Endothelial cell of umbilical vein (primary cell): ENCODE results near the gene PDIA5. TPM values are rescaled to one million over a fixed set of nuclear protein-coding genes. Genes with fewer than 3 reads are reported as not detected.

ENCODE experiments used
- BruUV-seq: library from RNA; stranded (reverse); fragments of 400-500 nt; replicated peaks from 2 replicates; lab custom pipeline; 2021; lab: Mats Ljungman, UMichigan
- CTCF ChIA-PET: fragments of 300-600, 350-600 bp; sonication (Branson Sonifier 250); formaldehyde crosslinking; loops from one replicate; lab custom pipeline; 2021; ENCODE audit warnings: antibody characterized with exemption, inconsistent platforms; lab: Charles Lee
- POLR2A ChIA-PET: fragments of 300-600, 350-600 bp; sonication (Branson Sonifier 250); formaldehyde crosslinking; loops from one replicate; lab custom pipeline; 2021; ENCODE audit warnings: antibody characterized with exemption, inconsistent platforms; lab: Charles Lee
- DNase-seq: peaks from one replicate; pipeline ENCODE4 v3.0.0-alpha.2; 2011; ENCODE audit warnings: low read depth, low spot score
- FAIRE-seq: peaks from 2 replicates; lab custom pipeline; 2011; peaks lifted over from hg19 to GRCh38; lab: Jason Lieb, UNC
- H2AFZ ChIP-seq: 2 replicates; pipeline ENCODE4 v1.6.0; 2012; ENCODE audit warnings: low read depth, low read length, control low read depth, inconsistent platforms
- H3K27ac ChIP-seq: 2 replicates; pipeline ENCODE4 v1.5.1; 2011; ENCODE audit warnings: low read depth, mild to moderate bottlenecking, control low read depth, low read length, moderate library complexity; ENCODE audit not compliant: insufficient read depth
- H3K27me3 ChIP-seq, 2 experiments: 2 replicates each; pipeline versions ENCODE4 v1.6.0 to v1.6.1; 2011; ENCODE audit warnings: low read length in 2 of 2, mixed read lengths in 1 of 2; ENCODE audit not compliant: control insufficient read depth in 2 of 2, insufficient read depth in 2 of 2
- H3K36me3 ChIP-seq, 2 experiments: 2 replicates in 1 of 2; 3 replicates in 1 of 2; pipeline ENCODE4 v1.5.1; 2011; ENCODE audit warnings: low read length in 2 of 2, mild to moderate bottlenecking in 1 of 2, moderate library complexity in 1 of 2; ENCODE audit not compliant: control insufficient read depth in 2 of 2, insufficient read depth in 2 of 2; ENCODE audit errors: extremely low read depth in 1 of 2
- H3K4me1 ChIP-seq: 3 replicates; pipeline ENCODE4 v1.5.1; 2011; ENCODE audit warnings: mild to moderate bottlenecking, low read length; ENCODE audit not compliant: control insufficient read depth, insufficient read depth; ENCODE audit errors: extremely low read depth
- H3K4me2 ChIP-seq: 2 replicates; pipeline ENCODE4 v1.6.1; 2011; ENCODE audit warnings: low read length, control low read depth, mixed read lengths; ENCODE audit not compliant: insufficient read depth
- H3K4me3 ChIP-seq, 3 experiments: fragments of 200-600 bp in 1 of 3; sonication (generic), shearing (Covaris generic) in 1 of 3; replicated peaks in 1 of 3; 2 replicates each; pipeline ENCODE4 v1.5.1; 2011 to 2016; ENCODE audit warnings: control low read depth in 3 of 3, low read length in 3 of 3, mild to moderate bottlenecking in 2 of 3, inconsistent platforms in 1 of 3, low read depth in 1 of 3, moderate library complexity in 1 of 3; ENCODE audit not compliant: insufficient read depth in 1 of 3
- H3K79me2 ChIP-seq: 2 replicates; pipeline ENCODE4 v1.6.0; 2012; ENCODE audit warnings: low read length, inconsistent platforms; ENCODE audit not compliant: control insufficient read depth, insufficient read depth
- H3K9ac ChIP-seq: replicated peaks from 2 replicates; pipeline ENCODE3; 2011; ENCODE audit warnings: low read length, control low read depth; ENCODE audit not compliant: insufficient read depth; ENCODE audit errors: extremely low read depth
- H3K9me1 ChIP-seq: replicated peaks from 3 replicates; pipeline ENCODE4 v1.6.0; 2011; ENCODE audit warnings: mild to moderate bottlenecking, low read length; ENCODE audit not compliant: control insufficient read depth, insufficient read depth; ENCODE audit errors: extremely low read depth
- H3K9me3 ChIP-seq: replicated peaks from 2 replicates; pipeline ENCODE4 v1.5.1; 2012; ENCODE audit warnings: low read length, inconsistent platforms; ENCODE audit not compliant: control insufficient read depth, insufficient read depth
- H4K20me1 ChIP-seq: replicated peaks from 2 replicates; pipeline ENCODE3; 2011; ENCODE audit warnings: mild to moderate bottlenecking, low read length; ENCODE audit not compliant: control insufficient read depth, insufficient read depth; ENCODE audit errors: extremely low read depth
- EZH2 ChIP-seq: IDR thresholded peaks from 2 replicates; pipeline ENCODE4 v1.6.1; 2012; ENCODE audit warnings: borderline replicate concordance, low read depth, mild to moderate bottlenecking, moderate library complexity, low read length, inconsistent platforms; ENCODE audit not compliant: severe bottlenecking
- FOS ChIP-seq: IDR thresholded peaks from 2 replicates; pipeline ENCODE4 v1.6.1; 2011; ENCODE audit warnings: mild to moderate bottlenecking, low read length, moderate library complexity, borderline replicate concordance; ENCODE audit not compliant: insufficient read depth
- GATA2 ChIP-seq: IDR thresholded peaks from 2 replicates; pipeline ENCODE4 v1.7.0; 2011; ENCODE audit warnings: low read depth, mild to moderate bottlenecking, moderate library complexity, mixed read lengths, low read length; ENCODE audit not compliant: insufficient read length, insufficient read depth
- JUN ChIP-seq: IDR thresholded peaks from 2 replicates; pipeline ENCODE4 v1.6.1; 2011; ENCODE audit warnings: borderline replicate concordance, low read depth; ENCODE audit not compliant: insufficient read length, insufficient read depth
- MYC ChIP-seq: IDR thresholded peaks from one replicate; pipeline ENCODE4 v1.6.1; 2011; ENCODE audit warnings: mild to moderate bottlenecking, low read depth, low read length
- POLR2A ChIP-seq: IDR thresholded peaks from 2 replicates; pipeline ENCODE4 v1.6.1; 2012; ENCODE audit warnings: low read depth, mild to moderate bottlenecking, control low read depth, low read length
- POLR2AphosphoS5 ChIP-seq: IDR thresholded peaks from 2 replicates; pipeline ENCODE4 v1.6.1; 2012; ENCODE audit warnings: low read depth, mild to moderate bottlenecking, control low read depth, low read length, moderate library complexity; ENCODE audit not compliant: insufficient read depth
- dilution Hi-C: fragments of 300-500 bp; cut with MboI; formaldehyde crosslinking; loops from one replicate; pipeline ENCODE4 v1.15.0; 2019; ENCODE audit warnings: low sequenced_read_pairs; ENCODE audit not compliant: extremely low pct_ligation_motif_present
- intact Hi-C: fragments of 100-400 bp; cut with micrococcal nuclease; formaldehyde crosslinking; loops from one replicate; pipeline ENCODE4 v1.10.0; 2022
- polyA plus RNA-seq, 4 experiments: library from polyadenylated mRNA; depleted of rRNA in 3 of 4; stranded (reverse) in 3 of 4; unstranded in 1 of 4; fragments of >200 nt; gene quantifications; 2 replicates each; pipeline versions ENCODE4 v1.2.1 to v1.2.3, GENCODE V29; 2011 to 2012; ENCODE audit warnings: missing spikeins in 1 of 4
- total RNA-seq: library from RNA; stranded (reverse); gene quantifications from 2 replicates; pipeline ENCODE4 v1.2.3, GENCODE V29; 2021
- TF ChIP-seq, protein P1 (sequence below), 2 donors: IDR thresholded peaks; 1 replicate in 1 of 2; 2 replicates in 1 of 2; pipeline ENCODE4 v1.5.1; 2011; ENCODE audit warnings: low read length in 2 of 2, mild to moderate bottlenecking in 2 of 2, moderate library complexity in 2 of 2, control low read depth in 1 of 2, inconsistent platforms in 1 of 2, low read depth in 1 of 2; ENCODE audit not compliant: insufficient read depth in 1 of 2; ENCODE audit errors: extremely low read depth in 1 of 2
- TF ChIP-seq, protein P2 (sequence below): IDR thresholded peaks from 2 replicates; pipeline ENCODE4 v1.6.1; 2011; ENCODE audit not compliant: insufficient read depth, insufficient read length

The PDIA5 gene
- total and polyA plus RNA-seq, 2 donors (not counting 3 experiments of a cell fraction or from before 2014, with no cell fraction given), result 55.7 to 85.6 TPM

DNA sequence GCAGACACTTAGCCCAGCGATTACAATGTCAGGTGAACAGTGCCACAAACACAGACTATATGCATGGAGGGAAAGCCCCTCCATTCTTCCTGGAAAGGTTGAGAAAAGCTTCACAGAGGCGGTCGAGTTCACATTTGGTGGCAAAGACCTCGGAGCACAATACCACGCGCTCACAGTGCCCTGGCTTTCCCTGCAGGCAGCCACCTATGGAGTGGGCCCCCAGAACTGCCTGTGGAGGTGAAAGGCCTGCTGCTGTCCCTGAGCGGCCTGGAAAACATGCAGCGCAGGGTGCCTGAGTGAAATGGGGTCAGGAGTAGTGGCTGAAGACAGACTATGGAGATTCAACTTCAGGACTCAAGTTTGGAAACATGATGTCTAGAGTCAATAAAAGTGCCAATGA, 26.9 kb downstream of the PDIA5 start:
- no TSS peak for BruUV-seq
- Histone ChIP-seq H2AFZ (no peak overlapping the region), H3K27me3 (no peaks in the 10 kb centered on the region), H3K9ac (no peak overlapping the region), H3K4me3 (no peak overlapping the region), H3K27ac (no peak overlapping the region), H3K9me3 (no peaks in the 10 kb centered on the region), H3K36me3 (peaks cover 6 to 24% of the 10 kb centered on the region in 2 experiments), H3K79me2 (peaks cover 42% of the 10 kb centered on the region), H4K20me1 (no peaks in the 10 kb centered on the region), H3K4me1 (no peaks in the 10 kb centered on the region), H3K9me1 (no peaks in the 10 kb centered on the region), H3K4me2 (no peak overlapping the region)
- DNase-seq, result no peak
- FAIRE-seq, result no peak
- ChIA-PET CTCF (interaction anchor here (0.6 to 1.2 kb wide), 3 partner anchors 11 to 66 kb away, joined by 3 to 4 read pairs (median 4); partner anchors contain the start of gene SEMA5B), POLR2A (no interaction called here)
- intact Hi-C loops (no loop called here), dilution Hi-C loops (no loop called here)
- TF ChIP-seq MYC (no peak), POLR2AphosphoS5 (no peak), GATA2 (no peak), POLR2A (no peak), FOS (no peak), JUN (no peak), EZH2 (no peak)
- TF ChIP-seq, protein P1, sequence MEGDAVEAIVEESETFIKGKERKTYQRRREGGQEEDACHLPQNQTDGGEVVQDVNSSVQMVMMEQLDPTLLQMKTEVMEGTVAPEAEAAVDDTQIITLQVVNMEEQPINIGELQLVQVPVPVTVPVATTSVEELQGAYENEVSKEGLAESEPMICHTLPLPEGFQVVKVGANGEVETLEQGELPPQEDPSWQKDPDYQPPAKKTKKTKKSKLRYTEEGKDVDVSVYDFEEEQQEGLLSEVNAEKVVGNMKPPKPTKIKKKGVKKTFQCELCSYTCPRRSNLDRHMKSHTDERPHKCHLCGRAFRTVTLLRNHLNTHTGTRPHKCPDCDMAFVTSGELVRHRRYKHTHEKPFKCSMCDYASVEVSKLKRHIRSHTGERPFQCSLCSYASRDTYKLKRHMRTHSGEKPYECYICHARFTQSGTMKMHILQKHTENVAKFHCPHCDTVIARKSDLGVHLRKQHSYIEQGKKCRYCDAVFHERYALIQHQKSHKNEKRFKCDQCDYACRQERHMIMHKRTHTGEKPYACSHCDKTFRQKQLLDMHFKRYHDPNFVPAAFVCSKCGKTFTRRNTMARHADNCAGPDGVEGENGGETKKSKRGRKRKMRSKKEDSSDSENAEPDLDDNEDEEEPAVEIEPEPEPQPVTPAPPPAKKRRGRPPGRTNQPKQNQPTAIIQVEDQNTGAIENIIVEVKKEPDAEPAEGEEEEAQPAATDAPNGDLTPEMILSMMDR (IDR thresholded peaks at IDR 0.05; ENCODE audit: extremely low read depth in 1 of 2, insufficient read depth in 1 of 2, low read depth in 1 of 2, low read length in 2 of 2), result no peak
- TF ChIP-seq, protein P2, sequence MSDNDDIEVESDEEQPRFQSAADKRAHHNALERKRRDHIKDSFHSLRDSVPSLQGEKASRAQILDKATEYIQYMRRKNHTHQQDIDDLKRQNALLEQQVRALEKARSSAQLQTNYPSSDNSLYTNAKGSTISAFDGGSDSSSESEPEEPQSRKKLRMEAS, result no peak
